VCaP (cell line): ENCODE measurements around the gene LSP1.

Source experiments
- H3K27ac ChIP-seq: fragments of 450-650 bp; 2 replicates; pipeline ENCODE4 v1.5.1; 2017
- TF ChIP-seq, protein P1 (sequence below): fragments of 450-650 bp; conservative IDR thresholded peaks from 2 replicates; pipeline ENCODE4 v1.5.1; 2017; ENCODE audit warnings: mild to moderate bottlenecking, moderate library complexity

The LSP1 gene

DNA sequence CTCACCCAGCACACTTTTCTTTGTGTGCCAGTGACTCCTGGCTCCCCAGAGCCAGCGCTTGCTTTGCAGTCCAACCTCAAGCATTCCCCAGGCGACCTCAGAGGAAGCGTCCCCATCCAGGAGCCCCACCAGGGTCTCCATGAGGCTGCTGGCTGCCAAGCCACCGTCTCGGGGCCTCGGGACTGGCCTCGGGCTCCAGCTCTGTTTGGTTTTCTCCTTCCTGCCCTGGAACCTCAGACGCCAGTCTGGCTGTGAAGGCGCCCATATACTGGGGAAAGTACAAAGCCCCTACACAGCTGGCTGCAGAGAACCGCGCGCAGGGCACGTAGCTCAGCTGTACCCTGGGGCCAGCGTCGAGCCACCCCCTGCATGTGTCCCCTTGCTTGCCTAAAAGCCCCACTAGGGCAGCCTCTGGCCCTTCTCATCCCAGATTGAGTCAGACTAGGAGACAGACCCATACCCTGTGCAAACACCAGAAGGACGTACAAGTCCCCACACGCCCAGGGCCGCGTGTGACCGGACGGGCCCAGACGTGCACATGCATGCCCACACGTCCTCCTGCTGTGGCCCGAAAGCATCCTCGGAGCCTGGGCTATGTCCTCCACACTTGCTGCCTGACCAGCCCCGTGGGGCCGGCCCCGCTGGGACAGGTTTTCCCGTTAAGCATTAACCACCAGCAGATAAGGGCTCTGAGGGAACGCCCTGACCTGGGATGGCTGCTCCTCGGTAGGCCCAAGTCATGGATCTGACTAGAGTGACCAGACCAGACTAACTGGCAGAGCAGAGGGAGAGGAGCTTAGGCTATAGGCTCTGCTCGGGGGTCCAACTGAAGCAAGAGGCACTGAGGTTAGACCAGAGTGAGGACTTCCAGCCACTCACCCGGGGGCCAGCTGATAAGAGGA is 22.3 kb upstream of the LSP1 start:
- peak overlapping the region; percentile 40; the same call in 1 of the 2 replicates for H3K27ac ChIP-seq
- TF ChIP-seq, protein P1, sequence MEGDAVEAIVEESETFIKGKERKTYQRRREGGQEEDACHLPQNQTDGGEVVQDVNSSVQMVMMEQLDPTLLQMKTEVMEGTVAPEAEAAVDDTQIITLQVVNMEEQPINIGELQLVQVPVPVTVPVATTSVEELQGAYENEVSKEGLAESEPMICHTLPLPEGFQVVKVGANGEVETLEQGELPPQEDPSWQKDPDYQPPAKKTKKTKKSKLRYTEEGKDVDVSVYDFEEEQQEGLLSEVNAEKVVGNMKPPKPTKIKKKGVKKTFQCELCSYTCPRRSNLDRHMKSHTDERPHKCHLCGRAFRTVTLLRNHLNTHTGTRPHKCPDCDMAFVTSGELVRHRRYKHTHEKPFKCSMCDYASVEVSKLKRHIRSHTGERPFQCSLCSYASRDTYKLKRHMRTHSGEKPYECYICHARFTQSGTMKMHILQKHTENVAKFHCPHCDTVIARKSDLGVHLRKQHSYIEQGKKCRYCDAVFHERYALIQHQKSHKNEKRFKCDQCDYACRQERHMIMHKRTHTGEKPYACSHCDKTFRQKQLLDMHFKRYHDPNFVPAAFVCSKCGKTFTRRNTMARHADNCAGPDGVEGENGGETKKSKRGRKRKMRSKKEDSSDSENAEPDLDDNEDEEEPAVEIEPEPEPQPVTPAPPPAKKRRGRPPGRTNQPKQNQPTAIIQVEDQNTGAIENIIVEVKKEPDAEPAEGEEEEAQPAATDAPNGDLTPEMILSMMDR, result no peak

DNA sequence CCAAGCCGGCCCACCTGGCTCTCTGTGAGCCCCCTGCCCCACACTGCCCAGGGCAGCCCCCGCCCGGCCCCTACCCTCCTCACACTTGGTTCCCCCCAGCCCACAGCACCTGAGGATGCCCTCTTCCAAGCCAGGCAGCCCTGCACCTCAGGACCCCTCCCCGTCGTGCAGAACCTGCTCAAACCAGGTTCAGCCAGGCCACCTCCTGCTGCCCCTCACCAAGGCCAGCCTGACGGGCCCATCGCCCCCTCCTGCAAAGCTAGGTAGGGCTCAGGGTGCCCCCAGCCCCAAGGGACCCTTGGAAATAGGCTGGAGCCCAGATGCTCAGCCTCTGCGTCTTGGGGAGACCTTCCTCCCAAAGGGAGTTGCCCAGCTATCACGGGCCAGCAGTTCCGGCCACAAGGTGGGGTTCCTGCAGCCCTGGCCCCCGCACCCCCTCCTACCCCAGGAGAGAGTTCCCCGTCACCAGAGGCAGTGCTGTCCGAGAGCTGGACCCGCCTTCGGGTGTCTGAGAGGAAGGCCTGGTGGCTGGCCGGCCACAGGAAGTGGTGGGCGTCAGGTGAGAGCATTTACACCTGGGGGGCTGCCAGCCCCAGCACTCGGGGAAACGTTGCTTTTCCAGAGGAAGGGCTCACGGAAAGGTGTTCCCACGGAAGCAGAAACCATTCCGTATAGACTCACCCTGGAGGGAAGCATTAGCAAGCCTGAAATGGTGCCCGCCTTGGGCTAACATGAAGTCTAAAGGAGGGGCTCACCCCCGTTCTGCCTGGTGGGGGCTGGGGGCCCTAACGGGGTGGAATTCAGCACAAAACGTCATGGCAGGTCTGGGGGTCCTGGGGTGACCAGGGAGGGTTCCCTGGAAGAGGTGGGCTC is 21.3 kb upstream of the LSP1 start:
- H3K27ac ChIP-seq, result peak overlapping the region; percentile 40; the same call in 1 of the 2 replicates
- TF ChIP-seq, protein P1, result no peak

DNA sequence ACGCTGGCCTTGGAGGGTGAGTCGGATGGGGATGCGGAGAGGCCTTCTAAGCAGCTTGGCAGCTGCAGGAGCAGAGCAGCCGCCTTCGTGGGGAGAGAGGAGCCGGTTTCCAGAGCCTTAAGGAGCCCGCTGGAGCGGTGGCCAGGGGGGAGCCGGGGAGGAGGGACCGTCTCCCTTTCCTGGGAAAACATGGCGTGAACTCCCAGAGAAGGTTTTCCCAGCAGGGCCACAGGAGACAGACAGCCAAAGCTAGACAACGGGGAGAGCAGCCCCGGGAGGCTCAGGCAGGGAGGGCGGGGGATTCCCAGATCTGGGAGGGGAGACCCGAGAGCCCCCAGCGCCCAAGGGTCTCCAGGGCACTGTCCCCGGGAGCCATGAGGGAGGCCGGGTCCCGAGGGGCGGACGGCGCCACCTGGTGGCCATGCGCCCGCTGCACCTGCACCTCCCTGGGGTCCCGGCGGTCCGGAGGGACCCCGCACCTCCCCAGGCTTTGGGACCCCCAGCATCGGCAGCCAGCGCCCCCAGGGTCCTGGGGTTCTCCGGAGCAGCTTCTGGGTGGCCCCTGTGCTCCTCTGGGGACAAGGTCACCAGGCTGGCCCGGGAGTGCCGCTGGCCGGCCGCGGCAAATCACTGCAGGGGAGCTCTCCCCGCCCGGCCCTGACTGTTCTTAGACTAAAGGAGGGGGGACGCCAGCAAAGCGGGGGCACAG is 20.5 kb upstream of the LSP1 start:
- peak overlapping the region; percentile 40; the same call in 1 of the 2 replicates for H3K27ac ChIP-seq
- TF ChIP-seq, protein P1, result peak; percentile 95

DNA sequence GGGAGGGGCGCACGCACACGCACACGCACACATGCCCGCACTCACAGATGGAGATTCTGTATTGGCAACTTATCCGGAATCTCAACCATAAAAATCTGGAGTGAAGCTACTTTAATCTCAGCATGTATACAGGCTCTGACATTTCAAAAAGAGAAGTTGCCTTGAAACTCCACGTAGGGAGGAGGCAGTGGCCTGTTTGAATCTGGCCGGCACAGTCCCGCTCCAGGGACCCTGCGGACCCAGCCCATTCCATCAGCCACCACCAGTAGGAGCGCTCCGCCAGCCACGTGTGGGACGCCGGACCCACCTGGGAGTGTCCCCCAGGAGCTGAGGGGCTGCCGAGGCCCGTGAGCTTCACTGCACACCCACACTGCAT is 20.0 kb upstream of the LSP1 start:
- TF ChIP-seq, protein P1, result no peak
- no peak overlapping the region; the same call in 1 of the 2 replicates for H3K27ac ChIP-seq

DNA sequence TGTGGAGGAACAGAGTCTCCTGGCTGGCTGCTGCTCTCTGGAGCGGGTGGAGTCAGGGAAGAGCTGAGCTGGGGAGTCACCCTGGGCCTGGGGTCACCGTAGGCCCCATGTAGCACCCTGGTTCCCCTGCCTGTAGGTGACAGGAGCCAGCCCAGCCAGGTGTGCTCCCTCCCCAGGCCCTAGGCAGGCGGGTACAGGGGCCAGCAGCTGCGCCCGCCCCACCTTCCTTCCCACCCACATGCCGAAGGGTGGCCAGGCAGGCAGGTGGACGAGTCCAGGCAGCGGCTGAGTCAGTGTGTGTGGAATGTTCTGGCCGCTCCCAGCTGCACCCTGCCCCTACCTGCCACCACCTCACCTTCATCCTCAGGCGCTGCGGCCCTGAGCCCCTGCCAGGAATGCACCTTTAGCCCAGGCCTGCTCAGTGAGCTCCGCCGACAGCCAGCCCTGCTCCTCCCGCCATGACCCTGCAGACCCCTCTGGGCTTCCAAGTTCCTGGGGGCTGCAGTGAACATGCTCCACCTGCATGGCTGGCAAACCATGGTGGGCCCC is 18.7 kb upstream of the LSP1 start:
- TF ChIP-seq, protein P1, result no peak
- no peak overlapping the region for H3K27ac ChIP-seq

DNA sequence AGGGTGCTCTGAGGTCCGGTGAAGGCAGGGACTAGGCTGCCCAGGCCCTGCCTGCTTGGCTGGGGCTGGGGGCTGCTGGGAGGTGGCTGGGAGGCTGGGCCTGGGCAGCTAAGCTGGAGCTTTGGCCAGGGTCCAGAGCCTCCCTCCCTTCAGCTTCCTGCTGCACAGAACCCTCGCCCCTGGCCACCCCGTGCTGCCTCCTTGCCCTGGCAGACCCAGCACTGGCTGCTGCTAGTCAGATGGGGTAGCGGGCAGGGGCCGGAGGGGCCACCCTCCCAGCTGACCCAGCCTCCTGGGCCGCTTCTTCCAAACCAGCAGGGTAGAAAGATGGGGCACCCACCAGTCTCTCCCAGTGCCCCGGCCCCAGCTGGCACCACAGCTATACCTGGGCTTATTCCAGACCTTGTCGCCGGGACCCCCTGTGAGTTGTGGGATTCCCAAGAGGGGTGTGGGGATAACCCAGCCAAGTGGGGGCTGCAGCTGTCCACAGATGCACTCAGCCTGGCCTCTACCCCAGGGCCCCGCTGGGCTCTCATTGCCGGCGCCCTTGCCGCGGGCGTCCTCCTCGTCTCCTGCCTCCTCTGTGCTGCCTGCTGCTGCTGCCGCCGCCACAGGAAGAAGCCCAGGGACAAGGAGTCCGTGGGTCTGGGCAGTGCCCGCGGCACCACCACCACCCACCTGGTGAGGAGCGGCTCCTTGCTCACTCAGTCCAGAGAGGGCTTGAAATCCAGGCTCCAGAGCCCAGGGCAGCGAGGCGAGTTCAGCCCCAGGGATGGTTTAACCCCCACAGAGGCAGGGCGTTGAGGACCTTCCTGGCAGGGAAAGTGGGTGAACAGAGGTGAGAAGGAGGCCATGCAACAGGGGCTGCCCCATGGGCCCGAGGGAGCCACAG is 17.9 kb upstream of the LSP1 start, which contains the start of gene SYT8:
Gene SYT8, plus strand, starts transcription at position 212 of the 892 bp plus-strand sequence. Its CDS starts 116 bp downstream, at position 328.
- TF ChIP-seq, protein P1, result no peak

More for the DNA sequence above, 17.9 kb upstream of the LSP1 start, which contains the start of gene SYT8:
- no peak within 1 kb of the TSS for H3K27ac ChIP-seq
